ENCODE data around the gene SHANK3.

DNA sequence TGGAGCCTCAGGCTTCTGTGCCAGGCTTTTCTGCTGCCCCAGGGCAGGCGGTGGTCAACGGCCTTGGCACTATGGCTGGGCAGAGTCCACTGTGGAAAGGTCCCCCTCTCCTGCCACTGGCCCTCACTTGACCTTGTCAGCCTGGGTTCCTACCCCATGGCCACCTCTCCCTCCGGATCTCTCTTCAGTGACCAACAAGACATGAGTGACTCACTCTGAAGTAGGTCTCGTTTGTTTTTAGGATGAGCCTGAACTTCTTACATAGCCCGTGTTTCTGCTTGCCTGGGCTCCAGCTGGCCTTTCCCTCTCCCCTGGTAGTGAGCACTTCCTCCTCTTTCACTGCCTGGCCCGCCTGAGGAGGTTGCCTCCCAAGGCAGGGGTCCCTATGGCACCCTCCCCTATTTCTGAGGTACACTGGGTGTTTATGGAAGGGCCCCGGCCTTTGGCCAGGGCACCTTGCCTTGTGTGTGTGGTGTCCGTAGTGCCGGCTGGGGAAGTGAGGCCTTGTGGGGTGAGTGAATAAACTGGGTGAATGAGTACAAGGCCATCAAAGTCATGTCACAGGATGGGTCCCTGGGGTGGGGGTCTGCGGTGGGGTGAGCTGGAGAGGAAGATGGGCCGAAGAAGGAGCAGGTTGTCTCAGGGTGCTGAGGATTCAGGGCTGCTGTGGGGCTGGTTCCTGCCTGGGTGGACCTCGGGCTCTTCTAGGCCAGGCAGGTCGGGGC lies 5.0 kb downstream of the SHANK3 start:
- TF ChIP-seq EGR1 (IDR thresholded peaks at IDR 0.05) (no peak), EP300 (IDR thresholded peaks at IDR 0.05; ENCODE audit: borderline replicate concordance) (no peak), MAX (IDR thresholded peaks at IDR 0.05) (no peak), TEAD4 (IDR thresholded peaks at IDR 0.05) (no peak), TCF12 (IDR thresholded peaks at IDR 0.05; ENCODE audit: low read depth) (no peak), CREB1 (IDR thresholded peaks at IDR 0.05; ENCODE audit: low read depth) (no peak), TAF1 (IDR thresholded peaks at IDR 0.05; ENCODE audit: low read depth) (no peak), ZBTB7A (IDR thresholded peaks at IDR 0.05; ENCODE audit: low read depth) (no peak), RAD21 (IDR thresholded peaks at IDR 0.05; ENCODE audit: low read depth) (no peak), YY1 (IDR thresholded peaks at IDR 0.05; ENCODE audit: low read depth) (no peak)
- TF ChIP-seq, protein P1, sequence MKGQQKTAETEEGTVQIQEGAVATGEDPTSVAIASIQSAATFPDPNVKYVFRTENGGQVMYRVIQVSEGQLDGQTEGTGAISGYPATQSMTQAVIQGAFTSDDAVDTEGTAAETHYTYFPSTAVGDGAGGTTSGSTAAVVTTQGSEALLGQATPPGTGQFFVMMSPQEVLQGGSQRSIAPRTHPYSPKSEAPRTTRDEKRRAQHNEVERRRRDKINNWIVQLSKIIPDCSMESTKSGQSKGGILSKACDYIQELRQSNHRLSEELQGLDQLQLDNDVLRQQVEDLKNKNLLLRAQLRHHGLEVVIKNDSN (IDR thresholded peaks at IDR 0.05): no peak
- TF ChIP-seq, protein P2, sequence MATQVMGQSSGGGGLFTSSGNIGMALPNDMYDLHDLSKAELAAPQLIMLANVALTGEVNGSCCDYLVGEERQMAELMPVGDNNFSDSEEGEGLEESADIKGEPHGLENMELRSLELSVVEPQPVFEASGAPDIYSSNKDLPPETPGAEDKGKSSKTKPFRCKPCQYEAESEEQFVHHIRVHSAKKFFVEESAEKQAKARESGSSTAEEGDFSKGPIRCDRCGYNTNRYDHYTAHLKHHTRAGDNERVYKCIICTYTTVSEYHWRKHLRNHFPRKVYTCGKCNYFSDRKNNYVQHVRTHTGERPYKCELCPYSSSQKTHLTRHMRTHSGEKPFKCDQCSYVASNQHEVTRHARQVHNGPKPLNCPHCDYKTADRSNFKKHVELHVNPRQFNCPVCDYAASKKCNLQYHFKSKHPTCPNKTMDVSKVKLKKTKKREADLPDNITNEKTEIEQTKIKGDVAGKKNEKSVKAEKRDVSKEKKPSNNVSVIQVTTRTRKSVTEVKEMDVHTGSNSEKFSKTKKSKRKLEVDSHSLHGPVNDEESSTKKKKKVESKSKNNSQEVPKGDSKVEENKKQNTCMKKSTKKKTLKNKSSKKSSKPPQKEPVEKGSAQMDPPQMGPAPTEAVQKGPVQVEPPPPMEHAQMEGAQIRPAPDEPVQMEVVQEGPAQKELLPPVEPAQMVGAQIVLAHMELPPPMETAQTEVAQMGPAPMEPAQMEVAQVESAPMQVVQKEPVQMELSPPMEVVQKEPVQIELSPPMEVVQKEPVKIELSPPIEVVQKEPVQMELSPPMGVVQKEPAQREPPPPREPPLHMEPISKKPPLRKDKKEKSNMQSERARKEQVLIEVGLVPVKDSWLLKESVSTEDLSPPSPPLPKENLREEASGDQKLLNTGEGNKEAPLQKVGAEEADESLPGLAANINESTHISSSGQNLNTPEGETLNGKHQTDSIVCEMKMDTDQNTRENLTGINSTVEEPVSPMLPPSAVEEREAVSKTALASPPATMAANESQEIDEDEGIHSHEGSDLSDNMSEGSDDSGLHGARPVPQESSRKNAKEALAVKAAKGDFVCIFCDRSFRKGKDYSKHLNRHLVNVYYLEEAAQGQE (IDR thresholded peaks at IDR 0.05; ENCODE audit: low read depth): no peak

Data from Ishikawa (cell line).